SH-SY5Y (cell line): ENCODE data around the gene MFAP4.

ENCODE experiments used
- GATA2 ChIP-seq: IDR thresholded peaks from 2 replicates; pipeline ENCODE4 v1.6.1; 2011; ENCODE audit warnings: mild to moderate bottlenecking, low read depth, low read length
- GATA3 ChIP-seq: IDR thresholded peaks from 2 replicates; pipeline ENCODE4 v1.6.1; 2011; ENCODE audit warnings: low read depth, mild to moderate bottlenecking, low read length, moderate library complexity

DNA sequence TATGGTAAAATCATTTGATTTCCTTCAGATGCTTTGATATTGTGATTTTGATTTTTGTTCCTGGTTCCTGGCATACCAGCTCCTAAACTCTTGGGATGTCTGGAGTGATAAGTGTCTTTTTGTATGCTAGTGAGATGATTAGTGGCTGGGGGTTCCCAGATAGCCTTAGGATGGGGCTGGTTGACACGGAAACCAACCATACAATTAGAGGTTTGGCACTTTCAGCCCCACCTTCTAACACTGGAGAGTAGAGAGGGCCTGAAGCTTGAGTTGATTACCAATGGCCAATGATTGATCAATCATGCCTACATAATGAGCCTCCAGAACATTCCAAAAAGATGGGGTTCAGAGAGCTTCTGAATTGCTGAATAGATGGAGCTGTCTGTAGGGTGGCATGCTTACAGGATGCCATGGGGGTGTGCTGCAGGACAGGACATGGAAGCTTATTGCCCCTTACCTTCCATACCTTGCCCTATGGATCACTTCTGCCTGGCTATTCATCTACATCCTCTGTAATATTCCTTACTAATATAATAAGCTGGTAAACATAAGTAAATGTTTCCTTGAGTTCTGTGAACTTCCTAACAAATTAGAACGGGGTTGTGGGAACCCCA lies 46.8 kb upstream of the MFAP4 start:
- no peak for TF ChIP-seq GATA2
- no peak for TF ChIP-seq GATA3
